Mucosa of descending colon (tissue), 3 donors: ENCODE measurements around the gene NELFE. TPM values are rescaled to one million over a fixed set of nuclear protein-coding genes. Genes with fewer than 3 reads are reported as not detected.

Experiments used
- ATAC-seq: fragments of 200-7000 bp; cut with Tn5 transposase; one replicate; pipeline ENCODE4 v1.9.1; 2020; ENCODE audit warnings: mild to moderate bottlenecking, moderate library complexity
- DNase-seq, 3 donors: peaks; one replicate each; pipeline ENCODE4 v3.0.0-alpha.2; 2020
- H3K36me3 ChIP-seq: fragments of 200-600 bp; one replicate; pipeline ENCODE4 v1.8.0; 2021; ENCODE audit warnings: low read depth, mild to moderate bottlenecking
- H3K4me1 ChIP-seq: fragments of 200-600 bp; one replicate; pipeline ENCODE4 v1.8.0; 2021; ENCODE audit warnings: low read depth, mild to moderate bottlenecking
- H3K4me3 ChIP-seq: fragments of 200-600 bp; one replicate; pipeline ENCODE4 v1.8.0; 2021; ENCODE audit warnings: mild to moderate bottlenecking
- H3K9me3 ChIP-seq: fragments of 200-600 bp; one replicate; pipeline ENCODE4 v1.8.0; 2021; ENCODE audit warnings: mild to moderate bottlenecking
- intact Hi-C, 2 donors: fragments of 100-400 bp; cut with DNase I in 1 of 2; cut with micrococcal nuclease in 1 of 2; formaldehyde crosslinking; loops; one replicate each; pipeline versions ENCODE4 v1.11.0 to v1.11.1; 2022; cut with DNase I, micrococcal nuclease
- total RNA-seq, 3 donors: library from RNA; stranded (reverse); fragmentation: NEBNext Ultra II Directional in 2 of 3; extraction: Animal tissue kit (Norgen Biotek cat#: 25700) in 2 of 3; gene quantifications; one replicate each; pipeline versions ENCODE4 v1.2.1 to v1.2.4, GENCODE V29; 2021 to 2023
- TF ChIP-seq, protein P1 (sequence below): fragments of 200-600 bp; IDR thresholded peaks from one replicate; pipeline ENCODE4 v1.8.0; 2022; ENCODE audit warnings: antibody characterized with exemption, mild to moderate bottlenecking
- donor health status: DM: no; HTN: no; CAD: no; lungs with moderate emphysema.
- donor health status: DM: no; HTN: no; CAD: no.
- donor health status: DM: no; HTN: yes; CAD: no.

NELFE gene
- total RNA-seq, 3 donors from 2014 or later, result 44.9 to 52.4 (median 51.8) TPM

DNA sequence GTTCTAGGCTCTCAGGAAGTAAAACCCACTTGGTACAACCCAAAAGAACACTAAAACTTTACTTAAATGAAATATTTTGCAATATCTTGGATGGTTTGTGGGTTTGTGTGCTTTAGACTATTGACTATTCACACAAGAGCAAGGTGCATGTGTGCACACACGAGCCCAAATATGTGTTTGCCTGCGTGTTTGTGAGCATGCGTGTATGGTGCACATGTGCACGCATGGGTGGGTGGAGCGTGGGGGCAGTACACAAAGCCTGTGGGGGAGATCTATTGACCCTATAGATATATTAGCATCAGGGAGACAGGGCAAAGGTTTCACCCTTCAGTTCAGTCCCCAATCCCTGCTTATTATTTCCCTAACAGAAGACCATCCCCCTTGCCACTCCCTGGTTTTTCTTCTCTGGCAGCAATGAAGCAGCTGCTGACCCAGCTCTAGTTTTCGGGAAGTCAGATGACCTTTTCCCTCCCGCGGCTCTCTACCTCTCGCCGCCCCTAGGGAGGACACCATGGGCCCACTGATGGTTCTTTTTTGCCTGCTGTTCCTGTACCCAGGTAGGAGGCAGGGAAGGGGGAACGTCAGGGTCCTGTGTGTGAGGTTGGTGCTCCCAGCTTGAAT is 31.4 kb downstream of the NELFE start, which contains the start of gene C2:
TSS of gene C2 (plus strand) at position 476 of the 621 bp plus-strand sequence. CDS start at position 512, 36 bp downstream.
- intact Hi-C loops, result no loop called here
- H3K4me1 ChIP-seq, result no peaks in the 10 kb centered on the region
- TF ChIP-seq, protein P1, sequence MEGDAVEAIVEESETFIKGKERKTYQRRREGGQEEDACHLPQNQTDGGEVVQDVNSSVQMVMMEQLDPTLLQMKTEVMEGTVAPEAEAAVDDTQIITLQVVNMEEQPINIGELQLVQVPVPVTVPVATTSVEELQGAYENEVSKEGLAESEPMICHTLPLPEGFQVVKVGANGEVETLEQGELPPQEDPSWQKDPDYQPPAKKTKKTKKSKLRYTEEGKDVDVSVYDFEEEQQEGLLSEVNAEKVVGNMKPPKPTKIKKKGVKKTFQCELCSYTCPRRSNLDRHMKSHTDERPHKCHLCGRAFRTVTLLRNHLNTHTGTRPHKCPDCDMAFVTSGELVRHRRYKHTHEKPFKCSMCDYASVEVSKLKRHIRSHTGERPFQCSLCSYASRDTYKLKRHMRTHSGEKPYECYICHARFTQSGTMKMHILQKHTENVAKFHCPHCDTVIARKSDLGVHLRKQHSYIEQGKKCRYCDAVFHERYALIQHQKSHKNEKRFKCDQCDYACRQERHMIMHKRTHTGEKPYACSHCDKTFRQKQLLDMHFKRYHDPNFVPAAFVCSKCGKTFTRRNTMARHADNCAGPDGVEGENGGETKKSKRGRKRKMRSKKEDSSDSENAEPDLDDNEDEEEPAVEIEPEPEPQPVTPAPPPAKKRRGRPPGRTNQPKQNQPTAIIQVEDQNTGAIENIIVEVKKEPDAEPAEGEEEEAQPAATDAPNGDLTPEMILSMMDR, result no peak
- no peak within 1 kb of the TSS for H3K4me3 ChIP-seq
- ATAC-seq (peak; percentile 71), DNase-seq (no peak)
- no peaks in the 10 kb centered on the region for H3K36me3 ChIP-seq
- H3K9me3 ChIP-seq, result no peaks in the 10 kb centered on the region

DNA sequence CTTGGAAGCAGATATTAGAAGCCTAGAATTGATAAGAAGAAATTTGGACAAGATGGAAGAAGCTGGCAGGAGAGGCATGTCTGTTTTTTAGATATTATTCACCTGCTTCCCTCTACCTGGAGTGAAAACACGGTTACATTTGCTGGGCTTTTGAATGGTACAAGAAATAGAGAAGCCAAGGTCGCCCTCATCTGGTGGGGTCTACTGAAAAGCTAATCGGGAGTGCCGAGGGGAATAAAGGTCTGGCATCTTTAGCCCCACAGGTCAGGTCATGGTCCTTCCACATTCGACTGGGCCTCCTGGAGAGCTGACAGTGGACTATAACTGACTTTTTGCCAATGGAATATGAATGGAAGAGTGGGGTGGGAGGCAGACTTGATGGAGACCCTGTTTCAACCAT is 35.8 kb downstream of the NELFE start:
- TF ChIP-seq, protein P1, result no peak
- ATAC-seq, result no peak
- Histone ChIP-seq H3K4me3 (no peak overlapping the region), H3K4me1 (no peaks in the 10 kb centered on the region), H3K36me3 (no peaks in the 10 kb centered on the region), H3K9me3 (no peaks in the 10 kb centered on the region)
- intact Hi-C loops, result no loop called here
- no peak for DNase-seq

DNA sequence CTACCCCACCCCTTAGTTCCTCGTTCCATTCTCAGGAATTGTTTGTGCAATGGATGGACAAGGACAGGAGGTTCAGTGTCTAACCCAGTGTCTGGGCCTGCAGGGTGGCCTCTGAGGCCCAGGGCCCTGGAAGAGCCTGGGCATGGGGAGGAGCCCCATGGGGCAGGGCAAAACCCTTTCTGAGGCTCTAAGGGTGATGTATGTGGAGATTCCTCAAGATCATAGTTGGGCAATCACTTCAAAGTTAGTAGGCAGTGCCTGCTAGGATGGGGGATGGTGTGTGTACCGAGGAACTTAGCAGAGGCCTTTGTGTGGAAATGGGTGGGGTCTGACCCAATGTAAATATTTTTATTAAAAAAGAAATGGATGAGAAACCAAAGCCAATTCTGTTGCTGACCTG is 38.0 kb downstream of the NELFE start:
- no peaks in the 10 kb centered on the region for H3K36me3 ChIP-seq
- TF ChIP-seq, protein P1, result no peak
- intact Hi-C loops, result no loop called here
- no peaks in the 10 kb centered on the region for H3K4me1 ChIP-seq
- ATAC-seq (no peak), DNase-seq (no peak)
- no peaks in the 10 kb centered on the region for H3K9me3 ChIP-seq
- H3K4me3 ChIP-seq, result no peak overlapping the region

DNA sequence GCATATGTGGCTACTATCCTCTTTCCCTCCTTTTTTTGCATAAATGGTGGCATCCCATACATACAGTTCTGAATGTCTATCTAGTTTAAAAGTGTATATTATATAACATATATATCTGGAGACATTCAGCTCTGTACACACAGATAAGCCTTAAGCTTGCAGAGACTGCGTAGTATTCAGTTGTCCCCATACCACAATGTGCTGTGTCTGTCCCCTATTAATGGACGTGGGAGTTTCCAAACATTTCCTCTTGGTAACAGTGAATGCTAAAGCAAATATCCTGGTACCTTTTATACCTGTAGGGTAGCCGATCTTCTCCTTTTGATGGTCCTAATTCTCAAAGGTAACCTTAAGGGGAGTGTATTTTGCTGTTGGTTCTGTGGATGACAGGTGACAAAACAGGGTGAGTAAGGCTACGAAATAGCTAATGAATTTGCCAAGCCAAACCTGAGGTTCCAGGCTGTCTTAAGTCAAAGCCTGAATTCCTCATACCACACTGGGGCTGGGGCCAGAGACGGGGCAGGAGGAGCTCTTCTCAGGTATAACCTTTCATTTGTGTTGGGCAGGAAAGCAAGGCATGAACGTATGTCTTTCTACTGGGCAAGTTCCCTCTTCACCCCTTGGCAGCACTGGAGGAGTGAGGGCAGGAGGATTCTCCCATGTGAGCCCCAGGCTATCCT is 39.0 kb downstream of the NELFE start:
- intact Hi-C loops, result no loop called here
- TF ChIP-seq, protein P1, result no peak
- no peak overlapping the region for H3K4me3 ChIP-seq
- no peaks in the 10 kb centered on the region for H3K9me3 ChIP-seq
- H3K4me1 ChIP-seq, result no peaks in the 10 kb centered on the region
- DNase-seq (no peak), ATAC-seq (no peak)
- H3K36me3 ChIP-seq, result no peaks in the 10 kb centered on the region

DNA sequence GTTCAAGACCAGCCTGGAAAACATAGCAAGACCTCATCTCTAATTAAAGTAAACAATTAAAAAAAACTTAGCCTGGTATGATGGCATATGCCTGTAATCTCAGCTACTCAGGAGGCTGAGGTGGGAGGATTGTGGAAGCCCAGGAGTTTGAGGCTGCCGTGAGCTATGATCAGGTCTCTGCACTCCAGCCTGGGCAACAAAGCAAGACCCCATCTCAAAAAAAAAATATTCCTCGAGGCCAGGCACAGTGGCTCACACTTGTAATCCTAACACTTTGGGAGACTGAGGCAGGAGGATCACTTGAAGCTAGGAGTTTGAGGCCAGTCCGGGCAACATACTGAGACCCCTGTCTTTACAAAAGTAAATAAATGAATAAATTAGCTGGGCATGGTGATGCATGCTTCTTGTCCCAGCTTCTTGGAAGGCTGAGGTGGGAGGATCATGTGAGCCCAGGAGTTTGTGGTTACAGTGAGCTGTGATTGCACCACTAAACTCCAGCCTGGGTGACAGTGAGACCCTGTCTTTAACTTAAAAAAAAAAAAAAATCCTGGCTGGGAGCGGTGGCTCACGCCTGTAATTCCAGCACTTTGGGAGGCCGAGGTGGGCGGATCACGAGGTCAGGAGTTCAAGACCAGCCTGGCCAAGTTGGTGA is 40.6 kb downstream of the NELFE start:
- Histone ChIP-seq H3K9me3 (no peaks in the 10 kb centered on the region), H3K36me3 (no peaks in the 10 kb centered on the region), H3K4me1 (no peaks in the 10 kb centered on the region), H3K4me3 (no peak overlapping the region)
- intact Hi-C loops, result no loop called here
- DNase-seq (no peak), ATAC-seq (no peak)
- TF ChIP-seq, protein P1, result no peak
